Central memory CD8-positive, alpha-beta T cell (primary cell): ENCODE data around the gene FABP3.

Experiments used
- ATAC-seq: fragments of 150-1000 bp; cut with Tn5 transposase; replicated peaks from 2 replicates; pipeline ENCODE4 v1.10.0; 2022; ENCODE audit warnings: mild to moderate bottlenecking, moderate FRiP score, moderate number of reproducible peaks; ENCODE audit not compliant: poor library complexity, severe bottlenecking; ENCODE audit errors: extremely low read depth
- DNase-seq, 2 donors: peaks; one replicate each; pipeline ENCODE4 v3.0.0; 2021; ENCODE audit warnings: low spot score in 2 of 2
- H3K27ac Mint-ChIP-seq: one replicate; pipeline ENCODE4 v1.8.0; 2022; ENCODE audit warnings: low read depth, mild to moderate bottlenecking, moderate library complexity, mixed read lengths
- H3K27me3 Mint-ChIP-seq: one replicate; pipeline ENCODE4 v1.8.0; 2022; ENCODE audit warnings: mixed read lengths
- H3K36me3 Mint-ChIP-seq: one replicate; pipeline ENCODE4 v1.8.0; 2022; ENCODE audit warnings: mild to moderate bottlenecking, moderate library complexity, mixed read lengths; ENCODE audit not compliant: insufficient read depth
- H3K4me1 Mint-ChIP-seq: one replicate; pipeline ENCODE4 v1.8.0; 2022; ENCODE audit warnings: mixed read lengths
- H3K4me3 Mint-ChIP-seq: one replicate; pipeline ENCODE4 v1.8.0; 2022; ENCODE audit warnings: mild to moderate bottlenecking, moderate library complexity, mixed read lengths
- H3K9me3 Mint-ChIP-seq: one replicate; pipeline ENCODE4 v1.8.0; 2022; ENCODE audit warnings: mixed read lengths

The FABP3 gene

GRCh38 chr1:31361607-31362006, 11.3 kb downstream of the FABP3 start:
- H3K27me3 Mint-ChIP-seq, result no peaks in the 10 kb centered on the region
- H3K36me3 Mint-ChIP-seq, result peaks cover 25% of the 10 kb centered on the region
- ATAC-seq, result no peak
- H3K9me3 Mint-ChIP-seq, result no peaks in the 10 kb centered on the region
- DNase-seq, result no peak
- H3K27ac Mint-ChIP-seq, result no peak overlapping the region
- no peak overlapping the region for H3K4me3 Mint-ChIP-seq
- no peaks in the 10 kb centered on the region for H3K4me1 Mint-ChIP-seq

- Mint-ChIP-seq H3K36me3 (peaks cover 18% of the 10 kb centered on the region), H3K4me1 (no peaks in the 10 kb centered on the region), H3K4me3 (no peak overlapping the region), H3K27me3 (no peaks in the 10 kb centered on the region), H3K27ac (no peak overlapping the region), H3K9me3 (no peaks in the 10 kb centered on the region)
- ATAC-seq (no peak), DNase-seq (no peak)
Measured at GRCh38 chr1:31356427-31356826, 16.4 kb downstream of the FABP3 start.

GRCh38 chr1:31354283-31354682, 18.6 kb downstream of the FABP3 start:
- no peak overlapping the region for H3K4me3 Mint-ChIP-seq
- no peaks in the 10 kb centered on the region for H3K4me1 Mint-ChIP-seq
- no peak overlapping the region for H3K27ac Mint-ChIP-seq
- ATAC-seq (no peak), DNase-seq (no peak)
- H3K36me3 Mint-ChIP-seq, result peaks cover 22% of the 10 kb centered on the region
- H3K27me3 Mint-ChIP-seq, result no peaks in the 10 kb centered on the region
- no peaks in the 10 kb centered on the region for H3K9me3 Mint-ChIP-seq

GRCh38 chr1:31348449-31348848, 24.4 kb downstream of the FABP3 start:
- no peak overlapping the region for H3K27ac Mint-ChIP-seq

DNA sequence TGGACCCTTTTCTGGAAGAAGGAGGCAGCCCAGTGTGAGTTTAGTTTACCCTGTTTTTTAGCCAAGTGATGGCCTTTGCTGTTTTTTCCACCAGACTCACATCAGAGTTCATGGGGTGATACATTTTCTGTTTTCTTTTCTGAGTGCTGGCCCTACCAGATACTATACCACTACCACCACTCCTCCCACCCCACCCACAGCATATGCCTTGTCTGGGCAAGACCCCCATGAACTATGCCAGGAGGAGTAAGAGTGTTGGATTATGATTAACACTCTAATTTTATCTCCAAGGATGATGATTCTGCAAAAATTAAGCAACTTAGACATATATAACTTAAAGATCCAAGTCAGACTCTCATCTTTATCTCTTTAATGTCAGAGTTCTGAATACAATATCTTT, 26.1 kb downstream of the FABP3 start:
- no peaks in the 10 kb centered on the region for H3K27me3 Mint-ChIP-seq
- DNase-seq, result no peak
- no peaks in the 10 kb centered on the region for H3K9me3 Mint-ChIP-seq
- peaks cover 20% of the 10 kb centered on the region for H3K36me3 Mint-ChIP-seq
- no peak for ATAC-seq
- no peaks in the 10 kb centered on the region for H3K4me1 Mint-ChIP-seq
- H3K4me3 Mint-ChIP-seq, result no peak overlapping the region
- no peak overlapping the region for H3K27ac Mint-ChIP-seq

More at GRCh38 chr1:31348449-31348848, 24.4 kb downstream of the FABP3 start:
- H3K27me3 Mint-ChIP-seq, result no peaks in the 10 kb centered on the region
- ATAC-seq (no peak), DNase-seq (no peak)
- H3K9me3 Mint-ChIP-seq, result no peaks in the 10 kb centered on the region
- H3K36me3 Mint-ChIP-seq, result peaks cover 26% of the 10 kb centered on the region
- H3K4me1 Mint-ChIP-seq, result no peaks in the 10 kb centered on the region
- H3K4me3 Mint-ChIP-seq, result no peak overlapping the region

GRCh38 chr1:31345635-31346034, 27.2 kb downstream of the FABP3 start:
- H3K27ac Mint-ChIP-seq, result no peak overlapping the region
- H3K4me1 Mint-ChIP-seq, result no peaks in the 10 kb centered on the region
- H3K27me3 Mint-ChIP-seq, result no peaks in the 10 kb centered on the region
- peaks cover 17% of the 10 kb centered on the region for H3K36me3 Mint-ChIP-seq
- no peaks in the 10 kb centered on the region for H3K9me3 Mint-ChIP-seq
- ATAC-seq (no peak), DNase-seq (no peak)
- no peak overlapping the region for H3K4me3 Mint-ChIP-seq

DNA sequence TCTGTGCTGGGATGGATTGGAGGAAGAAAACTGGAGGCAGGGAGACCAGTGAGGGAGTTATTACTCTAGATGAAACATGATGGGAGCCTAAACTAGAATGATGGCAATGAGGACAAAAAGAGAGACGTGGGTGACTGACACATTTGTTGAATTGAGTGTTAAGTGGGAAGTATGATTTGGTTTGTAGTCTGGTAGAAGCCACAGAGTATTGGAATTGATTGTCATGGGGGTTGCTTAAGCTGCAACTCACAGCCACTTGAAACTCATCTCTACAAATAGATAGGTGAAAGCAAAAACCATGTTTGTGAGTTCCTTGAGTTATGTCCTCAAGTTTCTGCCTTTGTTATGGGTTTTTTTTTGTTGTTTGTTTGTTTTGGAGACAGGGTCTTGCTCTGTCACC, 28.4 kb downstream of the FABP3 start:
- no peak overlapping the region for H3K4me3 Mint-ChIP-seq
- no peaks in the 10 kb centered on the region for H3K27me3 Mint-ChIP-seq
- H3K27ac Mint-ChIP-seq, result no peak overlapping the region
- peaks cover 15% of the 10 kb centered on the region for H3K36me3 Mint-ChIP-seq
- DNase-seq (no peak), ATAC-seq (no peak)
- no peaks in the 10 kb centered on the region for H3K9me3 Mint-ChIP-seq
- H3K4me1 Mint-ChIP-seq, result no peaks in the 10 kb centered on the region

- Mint-ChIP-seq H3K4me1 (no peaks in the 10 kb centered on the region), H3K27ac (no peak overlapping the region), H3K4me3 (no peak overlapping the region), H3K27me3 (no peaks in the 10 kb centered on the region), H3K36me3 (peaks cover 21% of the 10 kb centered on the region), H3K9me3 (no peaks in the 10 kb centered on the region)
- no peak for ATAC-seq
- no peak for DNase-seq
Measured at GRCh38 chr1:31336687-31337467, 36.0 kb downstream of the FABP3 start.

GRCh38 chr1:31335007-31335406, 37.9 kb downstream of the FABP3 start:
- H3K36me3 Mint-ChIP-seq, result peaks cover 23% of the 10 kb centered on the region
- H3K9me3 Mint-ChIP-seq, result no peaks in the 10 kb centered on the region
- H3K27ac Mint-ChIP-seq, result no peak overlapping the region
- ATAC-seq (no peak), DNase-seq (no peak)
- no peaks in the 10 kb centered on the region for H3K4me1 Mint-ChIP-seq
- H3K4me3 Mint-ChIP-seq, result no peak overlapping the region
- H3K27me3 Mint-ChIP-seq, result no peaks in the 10 kb centered on the region

DNA sequence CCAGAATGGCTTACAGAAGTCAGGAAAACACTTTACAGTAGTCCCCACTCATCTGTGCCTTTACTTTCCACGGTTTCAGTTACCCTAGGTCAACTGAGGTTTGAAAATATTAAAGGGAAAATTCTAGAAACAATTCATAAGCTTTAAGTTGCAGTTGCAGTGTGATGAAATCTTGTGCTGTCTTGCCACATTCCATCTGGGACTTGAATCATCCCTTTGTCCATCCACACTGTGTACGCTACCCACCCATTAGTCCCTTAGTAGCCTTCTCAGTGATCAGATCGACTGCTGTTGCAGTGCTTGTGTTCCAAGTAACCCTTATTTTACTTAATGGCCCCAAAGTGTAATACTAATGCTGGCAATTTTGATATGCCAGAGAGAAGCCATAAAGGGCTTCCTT, 45.5 kb downstream of the FABP3 start:
- Mint-ChIP-seq H3K36me3 (peaks cover 8% of the 10 kb centered on the region), H3K9me3 (no peaks in the 10 kb centered on the region), H3K4me3 (no peak overlapping the region), H3K27ac (no peak overlapping the region), H3K27me3 (no peaks in the 10 kb centered on the region), H3K4me1 (no peaks in the 10 kb centered on the region)
- ATAC-seq (no peak), DNase-seq (no peak)

GRCh38 chr1:31326461-31326860, 46.4 kb downstream of the FABP3 start:
- Mint-ChIP-seq H3K9me3 (no peaks in the 10 kb centered on the region), H3K36me3 (peaks cover 9% of the 10 kb centered on the region), H3K27ac (no peak overlapping the region), H3K4me1 (no peaks in the 10 kb centered on the region), H3K4me3 (no peak overlapping the region), H3K27me3 (no peaks in the 10 kb centered on the region)
- no peak for DNase-seq
- no peak for ATAC-seq

DNA sequence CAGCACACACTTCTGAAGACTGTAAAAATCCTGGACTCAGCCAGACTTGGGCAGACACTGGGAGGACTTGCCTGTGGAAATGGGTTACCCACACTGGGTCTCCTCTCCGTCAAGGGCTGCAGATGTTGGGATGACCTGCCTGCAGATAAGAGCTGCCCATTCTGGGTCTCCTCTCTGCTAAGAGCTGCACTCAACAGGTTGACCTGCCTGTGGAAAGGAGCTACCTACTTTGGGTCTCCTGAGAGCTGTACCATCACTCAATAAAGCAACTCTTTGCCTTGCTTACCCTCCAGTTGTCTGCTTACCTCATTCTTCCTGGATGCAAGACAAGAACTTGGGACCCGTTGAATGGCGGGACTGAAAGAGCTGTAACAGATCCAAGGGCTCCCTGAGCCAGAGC, 47.9 kb downstream of the FABP3 start:
- Mint-ChIP-seq H3K27me3 (no peaks in the 10 kb centered on the region), H3K4me1 (no peaks in the 10 kb centered on the region), H3K4me3 (no peak overlapping the region), H3K9me3 (no peaks in the 10 kb centered on the region), H3K36me3 (peaks cover 16% of the 10 kb centered on the region), H3K27ac (no peak overlapping the region)
- DNase-seq (no peak), ATAC-seq (no peak)

GRCh38 chr1:31324093-31324492, 48.8 kb downstream of the FABP3 start:
- no peak overlapping the region for H3K27ac Mint-ChIP-seq
- no peaks in the 10 kb centered on the region for H3K9me3 Mint-ChIP-seq
- H3K4me1 Mint-ChIP-seq, result no peaks in the 10 kb centered on the region
- H3K4me3 Mint-ChIP-seq, result no peak overlapping the region
- ATAC-seq (no peak), DNase-seq (no peak)
- H3K27me3 Mint-ChIP-seq, result no peaks in the 10 kb centered on the region
- H3K36me3 Mint-ChIP-seq, result peaks cover 19% of the 10 kb centered on the region
